Type B pancreatic cell (in vitro differentiated cells): Measurements from ENCODE around the gene EMC9. TPM values are rescaled to one million over a fixed set of nuclear protein-coding genes. Genes with fewer than 3 reads are reported as not detected.

ENCODE experiments used
- DNase-seq: peaks from one replicate; pipeline ENCODE4 v3.0.0; 2021; ENCODE audit warnings: mixed read lengths; ENCODE audit not compliant: unreplicated experiment; ENCODE audit errors: extremely low spot score
- H3K27ac Mint-ChIP-seq: 2 replicates; pipeline ENCODE4 v1.8.0; 2021; ENCODE audit warnings: mild to moderate bottlenecking, mixed read lengths
- H3K27me3 Mint-ChIP-seq: 2 replicates; pipeline ENCODE4 v1.8.0; 2021; ENCODE audit warnings: mixed read lengths
- H3K36me3 Mint-ChIP-seq: 2 replicates; pipeline ENCODE4 v1.8.0; 2021; ENCODE audit warnings: mixed read lengths
- H3K4me1 Mint-ChIP-seq: one replicate; pipeline ENCODE4 v1.8.0; 2021; ENCODE audit warnings: mixed read lengths; ENCODE audit not compliant: unreplicated experiment
- H3K4me3 Mint-ChIP-seq: 2 replicates; pipeline ENCODE4 v1.8.0; 2021; ENCODE audit warnings: mild to moderate bottlenecking, mixed read lengths
- H3K9me3 Mint-ChIP-seq: 2 replicates; pipeline ENCODE4 v1.8.0; 2021; ENCODE audit warnings: mixed read lengths
- long read RNA-seq: library from polyadenylated mRNA; unstranded; transcript quantifications from one replicate; pipeline ENCODE4 v2.0.0, GENCODE V29; 2020
- total RNA-seq: library from RNA; stranded (reverse); gene quantifications from 2 replicates; pipeline ENCODE4 v1.2.1, GENCODE V29; 2021; ENCODE audit warnings: low replicate concordance
- TF ChIP-seq, protein P1 (sequence below): fragments of 200-600 bp; sonication (generic); conservative IDR thresholded peaks from 2 replicates; pipeline ENCODE4 v1.5.0; 2021; ENCODE audit warnings: antibody characterized with exemption, mild to moderate bottlenecking

The EMC9 gene, protein sequence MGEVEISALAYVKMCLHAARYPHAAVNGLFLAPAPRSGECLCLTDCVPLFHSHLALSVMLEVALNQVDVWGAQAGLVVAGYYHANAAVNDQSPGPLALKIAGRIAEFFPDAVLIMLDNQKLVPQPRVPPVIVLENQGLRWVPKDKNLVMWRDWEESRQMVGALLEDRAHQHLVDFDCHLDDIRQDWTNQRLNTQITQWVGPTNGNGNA
- total RNA-seq: 16.2 and 25.9 TPM in 2 replicates
- long read RNA-seq, partial matches to known transcripts: 1 of 3 reads
- long read RNA-seq, other reads (novel, unspliced or antisense): 1 of 3 reads

DNA sequence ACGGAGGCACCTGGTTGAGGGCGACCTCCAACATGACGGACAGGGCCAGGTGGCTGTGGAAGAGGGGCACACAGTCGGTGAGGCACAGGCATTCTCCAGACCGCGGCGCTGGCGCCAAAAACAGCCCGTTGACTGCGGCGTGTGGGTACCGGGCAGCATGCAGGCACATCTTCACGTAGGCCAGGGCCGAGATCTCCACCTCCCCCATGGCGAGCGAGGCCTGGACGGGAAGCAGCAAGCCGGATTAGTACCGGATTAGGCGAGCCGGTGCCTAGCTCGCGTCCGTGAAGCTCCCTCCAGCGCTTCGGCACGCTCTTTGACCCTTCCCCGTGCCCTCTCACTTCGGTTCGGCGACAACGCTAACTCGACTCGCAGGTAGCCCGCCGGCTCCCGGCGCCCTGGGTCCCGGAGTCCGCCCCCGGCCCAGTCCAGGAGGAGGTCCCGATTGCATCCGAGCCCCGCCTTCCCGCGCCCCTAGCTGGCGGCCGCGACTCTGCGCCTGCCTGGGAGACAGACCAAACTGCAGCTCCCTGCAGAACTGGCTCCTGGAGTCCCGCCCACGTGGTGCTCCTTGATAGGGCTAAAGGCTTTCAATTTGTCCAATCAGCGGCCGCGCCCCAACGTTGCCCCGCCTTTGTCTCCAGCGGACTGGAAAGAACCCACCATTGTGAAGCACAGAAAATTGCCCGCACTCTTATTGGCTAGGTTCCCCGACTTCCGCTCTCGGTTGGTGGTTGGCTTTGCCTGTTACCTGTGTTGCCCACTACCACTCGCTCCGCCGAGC, at the start of gene EMC9:
Gene EMC9, minus strand, starts transcription at position 495 of the 784 bp plus-strand sequence. Its CDS starts 287 bp downstream, at position 208.
- DNase-seq: peak; percentile 99
- Mint-ChIP-seq H3K27ac (peak within 1 kb of the TSS; percentile 89), H3K36me3 (peaks cover 20% of the 10 kb centered on the region), H3K27me3 (no peaks in the 10 kb centered on the region), H3K4me1 (peaks cover 44% of the 10 kb centered on the region), H3K9me3 (no peaks in the 10 kb centered on the region), H3K4me3 (peak within 1 kb of the TSS; percentile 89)
- TF ChIP-seq, protein P1, sequence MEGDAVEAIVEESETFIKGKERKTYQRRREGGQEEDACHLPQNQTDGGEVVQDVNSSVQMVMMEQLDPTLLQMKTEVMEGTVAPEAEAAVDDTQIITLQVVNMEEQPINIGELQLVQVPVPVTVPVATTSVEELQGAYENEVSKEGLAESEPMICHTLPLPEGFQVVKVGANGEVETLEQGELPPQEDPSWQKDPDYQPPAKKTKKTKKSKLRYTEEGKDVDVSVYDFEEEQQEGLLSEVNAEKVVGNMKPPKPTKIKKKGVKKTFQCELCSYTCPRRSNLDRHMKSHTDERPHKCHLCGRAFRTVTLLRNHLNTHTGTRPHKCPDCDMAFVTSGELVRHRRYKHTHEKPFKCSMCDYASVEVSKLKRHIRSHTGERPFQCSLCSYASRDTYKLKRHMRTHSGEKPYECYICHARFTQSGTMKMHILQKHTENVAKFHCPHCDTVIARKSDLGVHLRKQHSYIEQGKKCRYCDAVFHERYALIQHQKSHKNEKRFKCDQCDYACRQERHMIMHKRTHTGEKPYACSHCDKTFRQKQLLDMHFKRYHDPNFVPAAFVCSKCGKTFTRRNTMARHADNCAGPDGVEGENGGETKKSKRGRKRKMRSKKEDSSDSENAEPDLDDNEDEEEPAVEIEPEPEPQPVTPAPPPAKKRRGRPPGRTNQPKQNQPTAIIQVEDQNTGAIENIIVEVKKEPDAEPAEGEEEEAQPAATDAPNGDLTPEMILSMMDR: peak; percentile 72

DNA sequence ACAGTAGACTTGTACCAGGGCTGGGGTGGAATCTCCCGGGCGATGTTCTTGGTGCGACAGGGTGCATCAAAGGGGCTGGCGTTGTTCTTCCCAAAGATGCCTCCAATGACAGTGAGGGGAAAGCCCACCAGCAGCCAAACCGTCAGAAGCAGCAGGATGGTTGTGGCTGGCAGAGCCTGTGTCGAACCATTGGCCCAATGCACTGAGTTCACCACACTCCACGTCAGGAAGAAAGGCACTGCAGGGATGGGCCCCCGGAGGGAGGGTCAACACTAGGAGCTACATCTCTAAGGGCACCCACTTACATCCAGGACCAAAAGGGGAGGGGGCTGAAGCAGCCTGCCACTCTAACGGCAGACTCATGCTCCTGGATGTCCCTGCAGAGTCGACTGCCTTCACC, 49.0 kb upstream of the EMC9 start:
- H3K36me3 Mint-ChIP-seq: peaks cover 22% of the 10 kb centered on the region
- no peak overlapping the region for H3K27ac Mint-ChIP-seq
- no peaks in the 10 kb centered on the region for H3K27me3 Mint-ChIP-seq
- peaks cover 29% of the 10 kb centered on the region for H3K4me1 Mint-ChIP-seq
- no peak for DNase-seq
- H3K9me3 Mint-ChIP-seq: no peaks in the 10 kb centered on the region
- TF ChIP-seq, protein P1: no peak
- H3K4me3 Mint-ChIP-seq: no peak overlapping the region

DNA sequence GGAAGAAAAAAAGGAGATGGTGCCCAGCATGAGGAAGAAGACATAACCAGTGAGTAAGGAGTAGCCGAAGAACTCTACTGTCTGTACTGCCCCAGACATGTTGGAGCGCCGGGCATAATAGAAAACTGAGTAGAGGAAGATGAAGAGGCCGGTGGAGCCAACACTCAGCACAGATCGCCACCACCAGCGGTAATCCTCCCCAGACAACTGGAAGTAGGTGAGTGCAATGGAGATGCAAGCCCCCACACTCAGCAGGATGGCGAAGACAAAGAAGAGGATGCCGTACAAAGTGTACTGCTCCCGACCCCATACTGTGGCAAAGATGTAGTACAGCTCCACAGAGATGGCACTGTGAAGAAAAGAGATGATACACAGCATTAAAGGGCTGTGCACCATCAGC, 48.1 kb upstream of the EMC9 start:
- peak overlapping the region; percentile 88 for H3K27ac Mint-ChIP-seq
- peaks cover 25% of the 10 kb centered on the region for H3K4me1 Mint-ChIP-seq
- no peak for DNase-seq
- TF ChIP-seq, protein P1: no peak
- H3K4me3 Mint-ChIP-seq: peak overlapping the region; percentile 92
- no peaks in the 10 kb centered on the region for H3K27me3 Mint-ChIP-seq
- no peaks in the 10 kb centered on the region for H3K9me3 Mint-ChIP-seq
- H3K36me3 Mint-ChIP-seq: peaks cover 20% of the 10 kb centered on the region

DNA sequence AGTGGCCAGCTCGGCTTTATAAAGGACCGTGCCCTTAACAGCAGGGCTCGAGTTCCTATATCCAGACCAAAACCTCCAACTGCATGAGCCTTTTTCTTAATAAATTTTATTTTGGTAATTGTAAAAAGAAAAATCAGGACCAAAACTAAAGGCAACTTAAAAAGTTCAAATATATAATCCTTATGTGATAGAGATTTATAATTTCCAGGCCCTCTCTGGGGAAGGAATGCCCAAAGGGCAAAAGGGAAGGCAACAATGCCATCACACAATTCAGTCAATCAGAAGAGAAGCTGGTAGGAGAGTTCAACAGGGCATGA, 47.6 kb upstream of the EMC9 start:
- no peak for DNase-seq
- Mint-ChIP-seq H3K4me1 (peaks cover 21% of the 10 kb centered on the region), H3K27me3 (no peaks in the 10 kb centered on the region), H3K4me3 (peak overlapping the region; percentile 92), H3K9me3 (no peaks in the 10 kb centered on the region), H3K27ac (peak overlapping the region; percentile 88), H3K36me3 (peaks cover 16% of the 10 kb centered on the region)
- TF ChIP-seq, protein P1: no peak

DNA sequence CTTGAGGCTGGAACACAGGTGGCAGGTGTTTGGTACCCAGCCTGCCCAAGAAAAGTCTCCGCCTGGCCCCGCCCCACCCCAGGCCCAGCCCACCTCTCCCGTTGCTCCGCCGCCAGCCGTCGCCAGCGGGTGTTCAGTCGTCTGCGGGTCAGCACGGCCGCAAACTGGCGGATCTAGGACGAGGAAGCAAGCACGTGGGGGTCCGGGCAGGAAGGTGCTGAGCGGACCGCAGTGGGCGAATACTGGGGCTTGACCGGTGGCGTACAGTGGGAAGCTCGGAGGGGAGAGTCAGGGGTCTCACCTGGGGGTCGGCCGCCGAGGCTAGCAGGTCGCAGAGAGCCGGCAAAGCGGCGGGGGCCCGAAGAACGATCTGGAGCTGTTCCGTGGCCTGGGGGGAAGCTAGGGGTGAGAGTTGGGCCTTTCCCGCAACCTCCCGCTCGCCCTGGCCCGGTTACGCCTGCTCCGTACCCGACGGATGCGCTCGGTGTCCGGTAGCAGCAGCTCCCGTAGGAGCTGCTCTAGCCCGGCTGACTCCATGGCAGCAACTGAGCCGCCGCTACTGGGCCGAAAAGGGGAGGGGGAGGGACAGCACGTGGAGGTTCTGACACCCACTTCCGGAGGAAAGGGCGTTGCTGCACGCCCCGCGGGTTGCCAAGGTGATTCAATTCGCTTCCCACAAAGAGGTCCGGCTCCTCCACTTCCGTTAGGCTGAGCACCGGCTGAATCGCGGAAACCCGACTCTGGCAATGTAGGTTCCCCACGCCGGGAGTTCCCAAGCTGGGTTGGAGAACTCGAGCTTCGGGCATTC, 47.1 kb upstream of the EMC9 start, which contains the start of gene IPO4:
Gene IPO4, minus strand, starts transcription at position 566 of the 808 bp plus-strand sequence. Its CDS starts 29 bp downstream, at position 537.
- Mint-ChIP-seq H3K27me3 (no peaks in the 10 kb centered on the region), H3K4me3 (peak within 1 kb of the TSS; percentile 92), H3K27ac (peak within 1 kb of the TSS; percentile 88), H3K4me1 (peaks cover 19% of the 10 kb centered on the region), H3K36me3 (peaks cover 15% of the 10 kb centered on the region), H3K9me3 (no peaks in the 10 kb centered on the region)
- TF ChIP-seq, protein P1: no peak
- peak; percentile 94 for DNase-seq
